ENCODE results near the gene BBS1. TPM values are rescaled to one million over a fixed set of nuclear protein-coding genes. Genes with fewer than 3 reads are reported as not detected.

Gene BBS1
- polyA plus RNA-seq, 2 of the 4 experiments (the other 2 are of a cell fraction): 12.5 TPM

DNA sequence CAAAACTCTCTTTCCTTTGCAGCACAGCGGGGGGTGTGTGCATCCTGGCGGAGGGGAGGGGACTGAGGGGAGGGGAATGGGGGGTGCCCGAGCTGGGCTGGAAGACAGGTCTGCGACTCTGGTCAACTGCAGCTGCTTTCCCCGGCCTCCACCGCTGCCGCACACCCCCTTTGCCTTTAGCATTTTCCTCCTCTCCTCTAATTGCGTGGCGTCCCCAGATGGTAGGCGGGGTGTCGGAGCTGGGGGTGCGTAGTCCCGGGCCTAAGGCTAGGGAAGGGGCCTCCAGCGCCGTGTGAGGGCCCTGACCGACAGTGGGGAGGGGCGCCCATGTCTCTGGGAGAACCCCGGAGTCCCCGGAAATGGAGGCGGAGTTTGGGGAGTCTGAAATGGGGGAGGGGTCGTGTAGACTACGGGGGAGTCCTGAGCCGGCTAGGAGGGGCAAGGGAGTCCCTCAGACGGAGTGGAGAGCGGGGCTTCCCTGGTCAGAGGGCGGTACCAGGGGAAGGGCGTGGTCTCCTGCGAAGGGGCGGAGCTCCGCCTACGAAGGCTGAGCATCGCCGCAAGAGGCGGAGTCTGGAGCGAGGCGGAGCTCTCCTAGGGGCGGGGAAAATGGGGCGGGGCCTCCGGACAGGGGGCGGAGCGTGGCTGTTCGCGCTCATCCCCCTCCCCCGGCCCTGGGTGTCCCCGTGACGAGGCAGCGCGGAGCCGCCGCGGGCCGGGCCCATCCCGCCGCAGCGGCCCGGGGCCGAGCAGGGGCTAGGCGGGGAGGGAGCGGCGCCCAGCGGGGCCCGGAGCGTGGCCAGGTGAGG, 44.0 kb upstream of the BBS1 start, which contains the start of gene PELI3:
Gene PELI3, plus strand, starts transcription at position 681 of the 809 bp plus-strand sequence. CDS start 1,224 bp downstream, outside the sequence.
- CTCF ChIA-PET: interaction anchor here (0.7 to 2.9 kb wide), 7 partner anchors 13 to 59 kb away, joined by 3 to 14 read pairs (median 3); partner anchors contain the start of genes DPP3, MRPL11 and NPAS4
- Histone ChIP-seq H3K4me2 (peak within 1 kb of the TSS; percentile 93), H3K4me1 (peaks cover 10% of the 10 kb centered on the region), H3K9me3 (peaks cover 1% of the 10 kb centered on the region), H3K4me3 (peak within 1 kb of the TSS; percentile 72), H3K27ac (peak within 1 kb of the TSS; percentile 76 to 95)
- ATAC-seq (peak; percentile 86 to 94), DNase-seq (ENCODE audit: low read depth in 1 of 2, low spot score in 1 of 2) (peak; percentile 84 to 89), FAIRE-seq (no peak)
- POLR2A ChIA-PET: interaction anchor here (0.5 to 3.9 kb wide), 13 partner anchors 8 to 1339 kb away, joined by 3 to 47 read pairs (median 4); partner anchors contain the start of genes CCDC87, CCS, DPP3 and MRPL11
- TF ChIP-seq JUN (IDR thresholded peaks at IDR 0.05): peak in 1 of 2 experiments; percentile 28; a peak in 1 of 5 replicates
- no peak for TF ChIP-seq ZSCAN20 (CRISPR knock-in tag; IDR thresholded peaks at IDR 0.05)
- TF ChIP-seq POLR2A (IDR thresholded peaks at IDR 0.05; ENCODE audit: low read length): peak; percentile 17
- TF ChIP-seq PHF8 (IDR thresholded peaks at IDR 0.05; ENCODE audit: borderline replicate concordance, low read depth): peak; percentile 32; the same call in 1 of the 2 replicates
- TF ChIP-seq, protein P1, sequence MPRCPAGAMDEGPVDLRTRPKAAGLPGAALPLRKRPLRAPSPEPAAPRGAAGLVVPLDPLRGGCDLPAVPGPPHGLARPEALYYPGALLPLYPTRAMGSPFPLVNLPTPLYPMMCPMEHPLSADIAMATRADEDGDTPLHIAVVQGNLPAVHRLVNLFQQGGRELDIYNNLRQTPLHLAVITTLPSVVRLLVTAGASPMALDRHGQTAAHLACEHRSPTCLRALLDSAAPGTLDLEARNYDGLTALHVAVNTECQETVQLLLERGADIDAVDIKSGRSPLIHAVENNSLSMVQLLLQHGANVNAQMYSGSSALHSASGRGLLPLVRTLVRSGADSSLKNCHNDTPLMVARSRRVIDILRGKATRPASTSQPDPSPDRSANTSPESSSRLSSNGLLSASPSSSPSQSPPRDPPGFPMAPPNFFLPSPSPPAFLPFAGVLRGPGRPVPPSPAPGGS (IDR thresholded peaks at IDR 0.05): 0 out of 3 replicates have a peak, but pooled peaks have one; percentile 34
- no peak for TF ChIP-seq MYC (IDR thresholded peaks at IDR 0.05; ENCODE audit: borderline replicate concordance, low read length)
- 11% methylated on average over 22 of the region's 63 CpGs for WGBS (ENCODE audit: missing lambda C conversion rate)

DNA sequence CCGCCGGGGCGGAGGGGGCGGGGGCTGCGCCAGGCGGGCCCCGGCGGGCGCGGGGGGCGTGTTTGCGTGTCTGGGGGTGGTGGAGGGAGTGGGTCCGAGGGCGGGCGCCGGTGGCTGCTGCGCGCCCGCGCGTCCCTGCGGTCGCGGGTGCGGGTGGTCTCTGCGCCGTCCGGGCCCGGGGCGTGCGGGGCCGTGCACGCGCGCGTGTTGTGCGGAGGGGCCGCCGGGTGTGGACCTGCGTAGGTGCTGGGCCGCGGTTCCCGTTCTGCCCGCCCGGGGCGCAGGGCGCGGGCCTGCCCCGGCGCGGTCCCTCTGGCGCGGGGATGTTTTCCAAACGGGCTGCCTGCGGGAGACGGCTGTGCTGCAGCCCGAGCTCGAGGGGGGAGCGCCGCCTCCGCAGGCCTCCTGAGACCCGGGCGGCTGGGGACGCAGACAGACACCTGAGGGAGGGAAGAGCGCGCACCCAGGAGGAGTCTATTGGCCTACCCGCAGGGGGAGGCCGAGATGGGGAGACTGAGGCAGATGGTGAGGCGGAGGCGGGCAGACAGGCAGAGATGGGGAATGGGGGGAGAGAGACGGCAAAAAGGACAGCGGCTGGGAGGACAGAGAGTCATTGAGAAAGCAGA, 43.3 kb upstream of the BBS1 start:
- peak overlapping the region; percentile 72 for H3K4me3 ChIP-seq
- DNase-seq (ENCODE audit: low read depth in 1 of 2, low spot score in 1 of 2) (peak; percentile 30 to 73), ATAC-seq (peak; percentile 67 to 77), FAIRE-seq (no peak)
- TF ChIP-seq PHF8 (IDR thresholded peaks at IDR 0.05; ENCODE audit: borderline replicate concordance, low read depth) (0 out of 2 replicates have a peak, but pooled peaks have one; percentile 22), MAFK (IDR thresholded peaks at IDR 0.05; ENCODE audit: partially characterized antibody) (no peak), CHD2 (IDR thresholded peaks at IDR 0.05; ENCODE audit: low read length, partially characterized antibody) (no peak), RCOR1 (IDR thresholded peaks at IDR 0.05; ENCODE audit: low read depth, low read length) (no peak), SREBF2 (IDR thresholded peaks at IDR 0.05) (no peak), FOSB (CRISPR knock-in tag; IDR thresholded peaks at IDR 0.05) (no peak), CHD4 (IDR thresholded peaks at IDR 0.05; ENCODE audit: borderline replicate concordance) (no peak), EHMT2 (IDR thresholded peaks at IDR 0.05; ENCODE audit: low read depth) (no peak), TP53 (CRISPR knock-in tag; IDR thresholded peaks at IDR 0.05) (no peak), HOXB5 (CRISPR knock-in tag; IDR thresholded peaks at IDR 0.05) (no peak), ESRRA (IDR thresholded peaks at IDR 0.05; ENCODE audit: borderline replicate concordance, low read length) (no peak), RARB (CRISPR knock-in tag; IDR thresholded peaks at IDR 0.05) (no peak), NPAS2 (CRISPR knock-in tag; IDR thresholded peaks at IDR 0.05; ENCODE audit: borderline replicate concordance) (no peak), CEBPB (IDR thresholded peaks at IDR 0.05) (no peak), EHF (CRISPR knock-in tag; IDR thresholded peaks at IDR 0.05) (no peak), HOXB13 (CRISPR knock-in tag; IDR thresholded peaks at IDR 0.05; ENCODE audit: low read depth) (no peak), SMC3 (IDR thresholded peaks at IDR 0.05) (no peak), POLR2A (IDR thresholded peaks at IDR 0.05; ENCODE audit: low read length) (peak; percentile 6; the same call in 1 of the 2 replicates)
- TF ChIP-seq, protein P2, sequence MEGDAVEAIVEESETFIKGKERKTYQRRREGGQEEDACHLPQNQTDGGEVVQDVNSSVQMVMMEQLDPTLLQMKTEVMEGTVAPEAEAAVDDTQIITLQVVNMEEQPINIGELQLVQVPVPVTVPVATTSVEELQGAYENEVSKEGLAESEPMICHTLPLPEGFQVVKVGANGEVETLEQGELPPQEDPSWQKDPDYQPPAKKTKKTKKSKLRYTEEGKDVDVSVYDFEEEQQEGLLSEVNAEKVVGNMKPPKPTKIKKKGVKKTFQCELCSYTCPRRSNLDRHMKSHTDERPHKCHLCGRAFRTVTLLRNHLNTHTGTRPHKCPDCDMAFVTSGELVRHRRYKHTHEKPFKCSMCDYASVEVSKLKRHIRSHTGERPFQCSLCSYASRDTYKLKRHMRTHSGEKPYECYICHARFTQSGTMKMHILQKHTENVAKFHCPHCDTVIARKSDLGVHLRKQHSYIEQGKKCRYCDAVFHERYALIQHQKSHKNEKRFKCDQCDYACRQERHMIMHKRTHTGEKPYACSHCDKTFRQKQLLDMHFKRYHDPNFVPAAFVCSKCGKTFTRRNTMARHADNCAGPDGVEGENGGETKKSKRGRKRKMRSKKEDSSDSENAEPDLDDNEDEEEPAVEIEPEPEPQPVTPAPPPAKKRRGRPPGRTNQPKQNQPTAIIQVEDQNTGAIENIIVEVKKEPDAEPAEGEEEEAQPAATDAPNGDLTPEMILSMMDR (IDR thresholded peaks at IDR 0.05): 0 out of 3 replicates have a peak, but pooled peaks have one; percentile 9
- TF ChIP-seq, protein P3, sequence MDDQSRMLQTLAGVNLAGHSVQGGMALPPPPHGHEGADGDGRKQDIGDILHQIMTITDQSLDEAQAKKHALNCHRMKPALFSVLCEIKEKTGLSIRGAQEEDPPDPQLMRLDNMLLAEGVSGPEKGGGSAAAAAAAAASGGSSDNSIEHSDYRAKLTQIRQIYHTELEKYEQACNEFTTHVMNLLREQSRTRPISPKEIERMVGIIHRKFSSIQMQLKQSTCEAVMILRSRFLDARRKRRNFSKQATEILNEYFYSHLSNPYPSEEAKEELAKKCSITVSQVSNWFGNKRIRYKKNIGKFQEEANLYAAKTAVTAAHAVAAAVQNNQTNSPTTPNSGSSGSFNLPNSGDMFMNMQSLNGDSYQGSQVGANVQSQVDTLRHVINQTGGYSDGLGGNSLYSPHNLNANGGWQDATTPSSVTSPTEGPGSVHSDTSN (IDR thresholded peaks at IDR 0.05): no peak
- TF ChIP-seq, protein P4, sequence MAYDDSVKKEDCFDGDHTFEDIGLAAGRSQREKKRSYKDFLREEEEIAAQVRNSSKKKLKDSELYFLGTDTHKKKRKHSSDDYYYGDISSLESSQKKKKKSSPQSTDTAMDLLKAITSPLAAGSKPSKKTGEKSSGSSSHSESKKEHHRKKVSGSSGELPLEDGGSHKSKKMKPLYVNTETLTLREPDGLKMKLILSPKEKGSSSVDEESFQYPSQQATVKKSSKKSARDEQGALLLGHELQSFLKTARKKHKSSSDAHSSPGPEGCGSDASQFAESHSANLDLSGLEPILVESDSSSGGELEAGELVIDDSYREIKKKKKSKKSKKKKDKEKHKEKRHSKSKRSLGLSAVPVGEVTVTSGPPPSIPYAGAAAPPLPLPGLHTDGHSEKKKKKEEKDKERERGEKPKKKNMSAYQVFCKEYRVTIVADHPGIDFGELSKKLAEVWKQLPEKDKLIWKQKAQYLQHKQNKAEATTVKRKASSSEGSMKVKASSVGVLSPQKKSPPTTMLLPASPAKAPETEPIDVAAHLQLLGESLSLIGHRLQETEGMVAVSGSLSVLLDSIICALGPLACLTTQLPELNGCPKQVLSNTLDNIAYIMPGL (CRISPR knock-in tag; IDR thresholded peaks at IDR 0.05; ENCODE audit: borderline replicate concordance): no peak
- TF ChIP-seq, protein P5, sequence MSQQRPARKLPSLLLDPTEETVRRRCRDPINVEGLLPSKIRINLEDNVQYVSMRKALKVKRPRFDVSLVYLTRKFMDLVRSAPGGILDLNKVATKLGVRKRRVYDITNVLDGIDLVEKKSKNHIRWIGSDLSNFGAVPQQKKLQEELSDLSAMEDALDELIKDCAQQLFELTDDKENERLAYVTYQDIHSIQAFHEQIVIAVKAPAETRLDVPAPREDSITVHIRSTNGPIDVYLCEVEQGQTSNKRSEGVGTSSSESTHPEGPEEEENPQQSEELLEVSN (IDR thresholded peaks at IDR 0.05; ENCODE audit: borderline replicate concordance, low read depth): no peak
- TF ChIP-seq, protein P6, sequence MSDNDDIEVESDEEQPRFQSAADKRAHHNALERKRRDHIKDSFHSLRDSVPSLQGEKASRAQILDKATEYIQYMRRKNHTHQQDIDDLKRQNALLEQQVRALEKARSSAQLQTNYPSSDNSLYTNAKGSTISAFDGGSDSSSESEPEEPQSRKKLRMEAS (IDR thresholded peaks at IDR 0.05): no peak
- peak overlapping the region; percentile 93 for H3K4me2 ChIP-seq
- H3K9me3 ChIP-seq: no peaks in the 10 kb centered on the region; the same call in 1 of the 3 replicates
- POLR2A ChIA-PET: interaction anchor here (0.8 to 3.9 kb wide), 8 partner anchors 9 to 171 kb away, joined by 3 to 47 read pairs (median 7); partner anchors contain the start of genes CCDC87, CCS, DPP3 and MRPL11
- 14% methylated on average over 18 of the region's 72 CpGs for WGBS (ENCODE audit: missing lambda C conversion rate)
- CTCF ChIA-PET: interaction anchor here (0.7 to 4.8 kb wide), 8 partner anchors 12 to 60 kb away, joined by 3 to 37 read pairs (median 4); partner anchors contain the start of genes DPP3, MRPL11 and NPAS4
- peak overlapping the region; percentile 76 to 95 for H3K27ac ChIP-seq
- peaks cover 10% of the 10 kb centered on the region for H3K4me1 ChIP-seq
